HG03571 (cell line): ENCODE measurements around the gene DGCR8.

Experiments
- ATAC-seq: cut with Tn5 transposase; IDR thresholded peaks from one replicate; pipeline ENCODE4 v1.9.1; 2021; ENCODE audit not compliant: unreplicated experiment

The DGCR8 gene

GRCh38 chr22:20123366-20124082, 43.5 kb downstream of the DGCR8 start:
- no peak for ATAC-seq

- no peak for ATAC-seq
These were observed 44.2 kb downstream of the DGCR8 start for GRCh38 chr22:20124083-20124787.

- ATAC-seq: no peak
These were observed 45.4 kb downstream of the DGCR8 start for GRCh38 chr22:20125201-20126174.

- no peak for ATAC-seq
These were observed 46.4 kb downstream of the DGCR8 start for GRCh38 chr22:20126284-20127029.

GRCh38 chr22:20127318-20127868, 47.4 kb downstream of the DGCR8 start:
- no peak for ATAC-seq

GRCh38 chr22:20127869-20128618, 48.0 kb downstream of the DGCR8 start:
- no peak for ATAC-seq

GRCh38 chr22:20128619-20128901, 48.5 kb downstream of the DGCR8 start:
- ATAC-seq: no peak

- ATAC-seq: no peak
These were observed 49.1 kb downstream of the DGCR8 start for GRCh38 chr22:20128902-20129746.

DNA sequence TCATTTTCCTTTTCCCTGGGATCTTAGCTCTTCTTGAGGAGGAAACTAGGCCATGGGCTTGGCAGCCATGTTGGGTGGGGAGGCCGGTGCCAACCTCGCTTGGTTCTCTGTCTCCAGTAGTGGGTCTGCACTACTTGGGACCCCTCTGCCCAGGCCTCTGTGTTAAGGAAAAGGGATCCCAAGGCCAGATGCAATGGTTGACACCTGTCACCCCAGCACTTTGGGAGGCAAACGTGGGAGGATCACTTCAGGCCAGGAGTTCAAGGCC, 49.6 kb downstream of the DGCR8 start:
- ATAC-seq: no peak

- no peak for ATAC-seq
These were observed 50.3 kb downstream of the DGCR8 start for GRCh38 chr22:20130319-20130718.

DNA sequence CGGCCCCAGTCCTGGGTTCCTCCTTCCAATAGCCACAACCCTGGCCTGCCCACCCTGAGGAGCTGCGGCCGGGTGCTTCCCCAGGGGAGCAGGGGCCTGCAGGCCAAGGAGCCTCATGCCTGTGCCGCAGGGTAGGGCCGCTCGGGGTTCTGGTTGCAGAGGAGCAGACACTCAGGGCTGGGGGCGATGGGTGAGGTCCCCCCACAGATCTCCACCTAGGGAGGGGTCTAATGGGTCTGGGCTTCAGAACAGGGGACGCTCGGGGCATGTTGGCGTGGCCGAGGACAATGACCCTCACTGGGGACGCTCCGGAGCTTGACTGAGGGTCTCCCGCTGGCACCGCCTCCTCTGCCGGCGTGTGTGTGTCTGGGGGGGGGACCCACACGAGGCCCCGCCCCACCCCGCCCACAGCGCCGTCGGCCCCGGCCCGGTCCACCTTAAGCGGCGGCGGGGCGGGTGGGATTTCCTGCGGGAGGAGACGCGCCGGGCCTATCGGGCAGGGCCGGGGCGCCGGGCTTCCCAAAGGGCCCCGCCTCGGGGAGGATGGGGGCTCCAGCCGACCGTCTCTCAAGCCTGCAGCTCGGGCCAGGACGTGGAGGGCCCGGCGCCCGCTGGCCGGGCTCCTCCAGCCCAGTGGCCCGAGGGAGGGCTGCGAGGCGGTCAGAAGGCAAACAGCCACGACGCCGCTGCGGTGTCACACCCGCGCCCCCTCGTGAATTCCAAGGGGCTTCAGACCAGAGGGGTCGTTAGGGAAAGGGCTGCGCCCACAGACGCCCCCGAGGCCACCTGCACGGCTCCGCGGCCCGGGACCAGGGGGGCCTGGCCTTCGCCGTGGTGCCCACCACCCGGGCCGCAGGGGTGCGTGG, 50.9 kb downstream of the DGCR8 start:
- ATAC-seq: no peak

- ATAC-seq: no peak
These were observed 51.5 kb downstream of the DGCR8 start, which contains the start of gene ZDHHC8 for GRCh38 chr22:20131597-20131858. ZDHHC8 (plus strand) TSS chr22:20131804; CDS start chr22:20131948, 144 bp downstream.

DNA sequence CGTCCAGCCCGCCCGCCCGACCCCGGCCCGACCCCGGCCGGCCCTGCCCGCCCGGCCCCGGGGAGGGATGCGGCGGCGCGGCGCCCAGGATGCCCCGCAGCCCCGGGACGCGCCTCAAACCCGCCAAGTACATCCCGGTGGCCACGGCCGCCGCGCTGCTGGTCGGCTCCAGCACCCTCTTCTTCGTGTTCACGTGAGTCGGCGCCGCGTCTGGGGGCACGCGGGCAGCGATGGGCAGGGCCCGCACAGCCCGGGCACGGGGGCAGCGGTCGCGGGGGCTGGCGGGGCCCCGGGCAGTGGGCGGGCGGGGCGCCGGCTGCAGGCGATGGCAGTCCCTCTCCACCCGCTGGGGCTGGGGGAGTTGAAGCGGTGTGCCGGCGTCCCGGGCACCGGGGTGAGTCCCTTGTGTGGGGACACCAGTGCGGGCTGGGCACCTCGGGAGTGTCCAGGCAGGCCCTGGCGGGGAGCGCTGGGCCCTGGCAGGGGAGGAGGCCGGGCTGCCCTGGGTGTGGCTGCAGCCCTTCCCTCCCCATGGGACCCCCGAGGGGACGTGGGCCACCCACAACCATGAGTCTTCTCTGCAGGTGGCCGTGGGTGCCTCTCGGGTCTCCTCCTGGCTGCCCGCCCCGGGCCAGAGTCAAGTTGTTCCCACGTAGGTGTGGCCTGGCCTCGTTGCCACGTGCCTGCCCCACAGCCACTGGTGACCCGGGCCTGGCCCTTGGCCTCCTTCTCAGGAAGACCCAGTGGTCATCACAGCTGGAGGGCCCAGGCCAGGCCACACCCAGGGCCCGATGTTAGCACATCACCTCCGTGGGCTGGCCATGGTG, 52.0 kb downstream of the DGCR8 start:
- ATAC-seq: no peak

GRCh38 chr22:20132686-20133246, 52.7 kb downstream of the DGCR8 start:
- no peak for ATAC-seq

DNA sequence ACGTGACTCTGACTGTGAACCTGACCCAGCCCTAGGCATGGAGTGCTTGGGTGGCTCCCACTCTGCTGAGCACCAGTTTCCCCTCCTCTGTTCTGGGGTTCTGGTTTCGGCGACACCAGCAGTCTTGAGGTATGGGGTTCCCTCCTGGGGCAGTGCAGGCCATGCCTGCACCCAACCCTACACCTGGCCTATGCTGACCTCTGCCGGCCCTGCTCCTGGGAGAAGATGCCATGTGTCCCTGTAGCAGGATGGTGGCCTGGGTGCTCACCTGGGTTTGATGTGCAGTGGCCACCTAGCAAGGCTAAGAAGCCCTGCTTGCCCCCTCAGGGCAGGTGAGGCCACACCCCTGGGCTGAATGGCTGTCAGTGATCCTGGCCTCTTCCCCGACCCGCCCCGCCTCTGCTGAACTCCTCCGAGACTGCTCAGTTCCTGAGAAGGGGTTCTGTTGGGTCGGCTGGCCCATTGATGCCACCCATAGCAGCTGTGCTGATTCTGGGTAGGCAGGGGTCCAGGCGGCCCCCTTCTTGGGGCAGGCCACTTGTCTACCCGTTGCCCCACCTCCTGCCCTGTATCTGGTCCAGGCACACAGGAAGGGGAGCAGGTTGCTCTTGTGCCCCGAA, 54.0 kb downstream of the DGCR8 start:
- no peak for ATAC-seq

DNA sequence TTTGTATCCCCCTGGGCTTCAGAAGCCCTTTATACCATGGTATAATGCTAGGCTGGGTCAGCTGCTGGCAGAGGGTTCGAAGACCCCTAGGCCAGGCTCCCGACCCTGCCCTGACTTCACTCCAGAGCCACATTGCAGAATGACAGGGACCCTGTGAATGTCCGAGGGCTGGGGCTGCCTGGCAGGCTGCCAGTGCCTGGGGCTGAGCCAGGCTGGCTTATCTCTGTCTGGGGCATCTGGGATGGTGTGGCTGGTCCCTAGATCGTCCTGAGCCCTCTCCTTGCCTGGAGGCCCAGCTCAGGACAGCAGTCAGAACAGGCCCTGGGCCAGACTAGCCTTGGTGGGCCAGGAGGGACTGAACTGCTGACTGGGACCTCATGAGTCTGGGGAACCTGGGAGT, 55.2 kb downstream of the DGCR8 start:
- ATAC-seq: no peak
